ENCODE data around the gene BTG2. TPM values are rescaled to one million over a fixed set of nuclear protein-coding genes. Genes with fewer than 3 reads are reported as not detected.
"Not testable (repeated sequence)": the region's sequence is repeated elsewhere in the genome, so short reads cannot be mapped to it uniquely, and the experiment has no call there.

Gene BTG2
- total and polyA plus RNA-seq, 4 donors: 36.2 to 302 (median 84.2) TPM

DNA sequence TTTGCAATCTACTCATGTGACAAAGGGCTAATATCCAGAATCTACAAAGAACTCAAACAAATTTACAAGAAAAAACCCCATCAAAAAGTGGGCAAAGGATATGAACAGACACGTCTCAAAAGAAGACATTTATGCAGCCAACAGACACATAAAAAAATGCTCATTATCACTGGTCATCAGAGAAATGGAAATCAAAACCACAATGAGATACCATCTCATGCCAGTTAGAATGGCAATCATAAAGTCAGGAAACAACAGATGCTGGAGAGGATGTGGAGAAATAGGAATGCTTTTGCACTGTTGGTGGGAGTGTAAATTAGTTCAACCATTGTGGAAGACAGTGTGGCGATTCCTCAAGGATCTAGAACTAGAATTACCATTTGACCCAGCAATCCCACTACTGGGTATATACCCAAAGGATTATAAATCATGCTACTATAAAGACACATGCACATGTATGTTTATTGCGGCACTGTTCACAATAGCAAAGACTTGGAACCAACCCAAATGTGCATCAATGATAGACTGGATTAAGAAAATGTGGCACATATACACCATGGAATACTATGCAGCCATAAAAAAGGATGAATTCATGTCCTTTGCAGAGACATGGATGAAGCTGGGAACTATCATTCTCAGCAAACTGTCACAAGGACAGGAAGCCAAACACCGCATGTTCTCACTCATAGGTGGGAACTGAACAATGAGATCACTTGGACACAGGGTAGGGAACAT is 8.9 kb downstream of the BTG2 start:
- ATAC-seq (ENCODE audit: low FRiP score); H3K9me3 ChIP-seq (ENCODE audit: control insufficient read depth, low read length); intact Hi-C loops (cut with DNase I); DNase-seq; H3K4me3 ChIP-seq (ENCODE audit: low read length in 2 of 2); H3K27ac ChIP-seq (ENCODE audit: low read depth in 1 of 2, low read length in 2 of 2); H3K27me3 ChIP-seq (ENCODE audit: control insufficient read depth in 1 of 2, insufficient read depth in 2 of 2, low read length in 1 of 2); H3K36me3 ChIP-seq (ENCODE audit: control insufficient read depth in 1 of 2, insufficient read depth in 2 of 2, low read length in 1 of 2); H3K4me1 ChIP-seq (ENCODE audit: control insufficient read depth in 1 of 2, insufficient read depth in 2 of 2, low read length in 2 of 2): not testable (repeated sequence)
- WGBS, 2 donors: 95 to 97% methylated on average over 3 to 4 of the region's 4 CpGs

DNA sequence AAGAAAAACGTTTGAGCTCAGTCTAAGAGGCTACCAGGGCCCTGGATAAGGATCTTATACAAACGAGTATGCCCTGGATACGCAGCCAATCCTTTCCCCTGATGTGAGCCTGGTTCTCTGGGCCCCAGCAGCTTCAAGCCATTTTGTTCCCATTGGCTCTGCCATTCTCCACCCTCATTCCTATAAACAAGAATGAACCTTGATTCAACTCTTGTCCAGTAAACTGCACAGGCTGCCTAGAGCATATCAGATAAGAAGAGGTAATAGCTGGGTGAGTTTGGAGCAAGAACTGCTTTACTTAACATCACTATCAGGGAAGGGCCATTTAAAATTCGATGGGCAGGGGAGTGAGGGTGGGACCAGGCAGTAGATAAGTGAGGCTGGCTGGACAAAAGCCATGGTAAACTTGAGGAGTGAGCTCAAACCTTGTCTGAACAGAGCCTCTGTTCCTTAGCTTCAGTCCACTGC is 11.3 kb downstream of the BTG2 start:
- DNase-seq (peak in 1 of 2 donors; percentile 55), ATAC-seq (ENCODE audit: low FRiP score) (peak; percentile 74)
- Histone ChIP-seq H3K36me3 (ENCODE audit: control insufficient read depth in 1 of 2, insufficient read depth in 2 of 2, low read length in 1 of 2) (no peaks in the 10 kb centered on the region), H3K4me1 (ENCODE audit: control insufficient read depth in 1 of 2, insufficient read depth in 2 of 2, low read length in 2 of 2) (peaks cover 0 to 4% of the 10 kb centered on the region in 2 donors), H3K27me3 (ENCODE audit: control insufficient read depth in 1 of 2, insufficient read depth in 2 of 2, low read length in 1 of 2) (no peaks in the 10 kb centered on the region), H3K27ac (ENCODE audit: low read depth in 1 of 2, low read length in 2 of 2) (peak overlapping the region in 1 of 2 donors; percentile 55), H3K9me3 (ENCODE audit: control insufficient read depth, low read length) (no peaks in the 10 kb centered on the region), H3K4me3 (ENCODE audit: low read length in 2 of 2) (no peak overlapping the region)
- intact Hi-C loops (cut with DNase I): no loop called here
- 3 to 6% methylated on average over 4 of the region's 4 CpGs for WGBS, 2 donors

GRCh38 chr1:203317429-203318228 is 12.3 kb downstream of the BTG2 start:
- H3K4me3 ChIP-seq (ENCODE audit: low read length in 2 of 2): no peak overlapping the region
- intact Hi-C loops (cut with DNase I): no loop called here
- no peak for ATAC-seq (ENCODE audit: low FRiP score)
- peak overlapping the region in 1 of 2 donors; percentile 91 for H3K27ac ChIP-seq (ENCODE audit: low read depth in 1 of 2, low read length in 2 of 2)
- WGBS, 2 donors: 86 to 88% methylated on average over 7 of the region's 7 CpGs
- H3K36me3 ChIP-seq (ENCODE audit: control insufficient read depth in 1 of 2, insufficient read depth in 2 of 2, low read length in 1 of 2): no peaks in the 10 kb centered on the region
- no peaks in the 10 kb centered on the region for H3K9me3 ChIP-seq (ENCODE audit: control insufficient read depth, low read length)
- no peak for DNase-seq
- no peaks in the 10 kb centered on the region for H3K27me3 ChIP-seq (ENCODE audit: control insufficient read depth in 1 of 2, insufficient read depth in 2 of 2, low read length in 1 of 2)
- peaks cover 0 to 4% of the 10 kb centered on the region in 2 donors for H3K4me1 ChIP-seq (ENCODE audit: control insufficient read depth in 1 of 2, insufficient read depth in 2 of 2, low read length in 2 of 2)

- H3K4me1 ChIP-seq (ENCODE audit: control insufficient read depth in 1 of 2, insufficient read depth in 2 of 2, low read length in 2 of 2): peaks cover 0 to 4% of the 10 kb centered on the region in 2 donors
- DNase-seq: no peak
- ATAC-seq (ENCODE audit: low FRiP score): no peak
- no peak overlapping the region for H3K27ac ChIP-seq (ENCODE audit: low read depth in 1 of 2, low read length in 2 of 2)
- H3K36me3 ChIP-seq (ENCODE audit: control insufficient read depth in 1 of 2, insufficient read depth in 2 of 2, low read length in 1 of 2): no peaks in the 10 kb centered on the region
- intact Hi-C loops (cut with DNase I): no loop called here
- H3K9me3 ChIP-seq (ENCODE audit: control insufficient read depth, low read length): no peaks in the 10 kb centered on the region
- no peak overlapping the region for H3K4me3 ChIP-seq (ENCODE audit: low read length in 2 of 2)
- 96 to 100% methylated on average over 1 of the region's 1 CpG for WGBS, 2 donors
- no peaks in the 10 kb centered on the region for H3K27me3 ChIP-seq (ENCODE audit: control insufficient read depth in 1 of 2, insufficient read depth in 2 of 2, low read length in 1 of 2)
Observed at GRCh38 chr1:203318229-203318517, 12.9 kb downstream of the BTG2 start.

- Histone ChIP-seq H3K9me3 (ENCODE audit: control insufficient read depth, low read length) (no peaks in the 10 kb centered on the region), H3K4me1 (ENCODE audit: control insufficient read depth in 1 of 2, insufficient read depth in 2 of 2, low read length in 2 of 2) (peaks cover 0 to 4% of the 10 kb centered on the region in 2 donors), H3K27me3 (ENCODE audit: control insufficient read depth in 1 of 2, insufficient read depth in 2 of 2, low read length in 1 of 2) (no peaks in the 10 kb centered on the region), H3K36me3 (ENCODE audit: control insufficient read depth in 1 of 2, insufficient read depth in 2 of 2, low read length in 1 of 2) (no peaks in the 10 kb centered on the region), H3K27ac (ENCODE audit: low read depth in 1 of 2, low read length in 2 of 2) (no peak overlapping the region), H3K4me3 (ENCODE audit: low read length in 2 of 2) (no peak overlapping the region)
- ATAC-seq (ENCODE audit: low FRiP score): peak; percentile 6
- 56 to 57% methylated on average over 6 of the region's 6 CpGs for WGBS, 2 donors
- DNase-seq: peak in 1 of 2 donors; percentile 66
- intact Hi-C loops (cut with DNase I): no loop called here
Observed at GRCh38 chr1:203320591-203321272, 15.4 kb downstream of the BTG2 start.

DNA sequence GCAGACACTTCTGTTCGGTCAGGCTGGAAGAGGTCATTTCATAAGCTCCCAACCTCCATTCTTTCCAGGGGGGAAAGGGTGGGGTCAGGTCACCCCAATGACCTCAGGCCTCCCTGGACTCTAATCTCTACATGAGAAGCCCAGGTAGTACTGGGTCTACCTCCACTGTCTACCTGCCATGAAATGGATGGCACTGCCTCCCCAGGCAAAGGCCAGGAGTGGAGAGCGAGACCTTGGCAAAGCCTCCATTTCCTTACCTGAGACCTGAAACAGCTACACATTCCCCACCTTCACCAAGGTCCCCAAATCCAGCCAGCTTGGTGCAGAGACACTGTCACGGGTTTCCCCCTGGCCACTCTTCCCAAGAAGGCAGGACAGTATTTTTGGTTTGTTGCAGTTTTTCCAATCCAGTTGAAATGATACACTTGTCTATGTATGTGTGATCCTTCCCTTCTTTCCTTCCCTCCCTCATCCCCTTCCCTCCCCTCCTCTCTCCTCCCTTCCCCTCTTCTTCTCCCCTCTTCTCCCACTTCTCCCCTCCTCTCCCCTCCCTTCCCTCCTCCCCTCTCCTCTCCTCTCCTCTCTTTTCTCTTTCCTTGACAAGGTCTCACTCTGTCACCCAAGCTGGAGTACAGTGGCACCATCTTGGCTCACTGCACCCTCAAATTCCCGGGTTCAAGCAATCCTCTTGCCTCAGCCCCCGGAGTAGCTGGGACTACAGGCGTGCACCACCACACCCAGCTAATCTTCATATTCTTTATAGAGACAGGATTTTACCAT is 16.1 kb downstream of the BTG2 start:
- ATAC-seq (ENCODE audit: low FRiP score) (no peak), DNase-seq (no peak)
- H3K27ac ChIP-seq (ENCODE audit: low read depth in 1 of 2, low read length in 2 of 2): no peak overlapping the region
- H3K27me3 ChIP-seq (ENCODE audit: control insufficient read depth in 1 of 2, insufficient read depth in 2 of 2, low read length in 1 of 2): no peaks in the 10 kb centered on the region
- H3K9me3 ChIP-seq (ENCODE audit: control insufficient read depth, low read length): no peaks in the 10 kb centered on the region
- no peaks in the 10 kb centered on the region for H3K36me3 ChIP-seq (ENCODE audit: control insufficient read depth in 1 of 2, insufficient read depth in 2 of 2, low read length in 1 of 2)
- H3K4me3 ChIP-seq (ENCODE audit: low read length in 2 of 2): no peak overlapping the region
- intact Hi-C loops (cut with DNase I): no loop called here
- H3K4me1 ChIP-seq (ENCODE audit: control insufficient read depth in 1 of 2, insufficient read depth in 2 of 2, low read length in 2 of 2): peaks cover 0 to 3% of the 10 kb centered on the region in 2 donors
- 94 to 96% methylated on average over 6 of the region's 6 CpGs for whole genome bisulfite sequencing, 2 donors

DNA sequence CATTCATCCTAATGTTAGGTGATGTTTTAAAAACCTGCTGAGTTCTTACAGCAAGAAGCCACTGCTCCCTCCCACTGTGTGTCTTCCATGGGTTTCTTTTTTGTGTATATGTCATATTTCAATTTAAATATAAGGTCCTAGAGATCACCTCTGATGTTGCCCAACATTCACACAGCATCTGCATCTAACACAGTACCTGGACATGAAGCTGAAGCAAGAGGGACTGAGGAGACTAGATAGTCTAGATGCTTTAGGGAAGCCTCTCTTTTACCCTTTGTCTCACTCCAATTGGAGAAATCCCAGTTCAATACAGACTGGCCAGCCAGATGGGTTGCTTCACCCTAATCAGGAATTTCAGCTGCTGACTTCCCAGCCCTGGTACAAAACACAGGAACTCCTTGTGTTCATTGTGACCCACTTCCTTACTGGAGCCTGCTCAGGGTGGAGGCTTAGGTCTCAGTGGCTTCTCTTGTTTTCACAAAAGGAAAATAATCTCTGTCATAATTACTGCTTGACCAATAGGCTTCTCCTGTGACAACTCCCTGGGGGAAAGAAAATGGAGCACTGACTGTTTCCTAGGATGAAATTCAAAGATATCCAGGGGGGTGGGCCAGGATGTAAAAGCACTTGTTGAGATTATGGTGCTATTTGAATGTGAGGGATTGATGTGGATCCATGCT is 17.3 kb downstream of the BTG2 start:
- no peaks in the 10 kb centered on the region for H3K36me3 ChIP-seq (ENCODE audit: control insufficient read depth in 1 of 2, insufficient read depth in 2 of 2, low read length in 1 of 2)
- no peak overlapping the region for H3K4me3 ChIP-seq (ENCODE audit: low read length in 2 of 2)
- ATAC-seq (ENCODE audit: low FRiP score): peak; percentile 31
- H3K27ac ChIP-seq (ENCODE audit: low read depth in 1 of 2, low read length in 2 of 2): no peak overlapping the region
- H3K27me3 ChIP-seq (ENCODE audit: control insufficient read depth in 1 of 2, insufficient read depth in 2 of 2, low read length in 1 of 2): no peaks in the 10 kb centered on the region
- no peak for DNase-seq
- no peaks in the 10 kb centered on the region for H3K4me1 ChIP-seq (ENCODE audit: control insufficient read depth in 1 of 2, insufficient read depth in 2 of 2, low read length in 2 of 2)
- intact Hi-C loops (cut with DNase I): no loop called here
- no peaks in the 10 kb centered on the region for H3K9me3 ChIP-seq (ENCODE audit: control insufficient read depth, low read length)

DNA sequence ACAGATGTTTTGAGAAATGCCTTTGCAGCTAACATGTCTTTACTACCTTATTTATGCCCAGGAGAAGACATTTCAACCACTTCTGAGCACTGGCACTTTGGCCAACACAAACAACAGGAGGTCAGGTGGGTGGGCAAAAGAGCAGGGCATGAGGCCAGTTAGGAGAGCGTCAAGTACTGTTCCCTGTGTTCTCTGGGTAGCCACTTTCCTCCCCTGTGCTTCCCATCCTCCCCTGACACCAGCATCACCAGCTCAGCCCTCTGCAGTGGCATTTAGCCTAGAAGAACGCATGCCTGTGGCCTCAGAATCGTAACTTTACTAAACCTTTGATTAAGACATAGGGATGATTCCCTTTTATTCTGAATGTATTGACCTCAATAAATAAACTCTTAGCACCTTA is 18.3 kb downstream of the BTG2 start:
- no peaks in the 10 kb centered on the region for H3K36me3 ChIP-seq (ENCODE audit: control insufficient read depth in 1 of 2, insufficient read depth in 2 of 2, low read length in 1 of 2)
- ATAC-seq (ENCODE audit: low FRiP score): no peak
- H3K27me3 ChIP-seq (ENCODE audit: control insufficient read depth in 1 of 2, insufficient read depth in 2 of 2, low read length in 1 of 2): no peaks in the 10 kb centered on the region
- no peak overlapping the region for H3K4me3 ChIP-seq (ENCODE audit: low read length in 2 of 2)
- H3K4me1 ChIP-seq (ENCODE audit: control insufficient read depth in 1 of 2, insufficient read depth in 2 of 2, low read length in 2 of 2): no peaks in the 10 kb centered on the region
- H3K27ac ChIP-seq (ENCODE audit: low read depth in 1 of 2, low read length in 2 of 2): no peak overlapping the region
- no peaks in the 10 kb centered on the region for H3K9me3 ChIP-seq (ENCODE audit: control insufficient read depth, low read length)
- intact Hi-C loops (cut with DNase I): no loop called here
- no peak for DNase-seq
- 68 to 69% methylated on average over 3 of the region's 3 CpGs for WGBS, 2 donors
